ENCODE measurements around the gene ACMSD. TPM values are rescaled to one million over a fixed set of nuclear protein-coding genes. Genes with fewer than 3 reads are reported as not detected.
"Not testable (repeated sequence)": the region's sequence is repeated elsewhere in the genome, so short reads cannot be mapped to it uniquely, and the experiment has no call there.

ACMSD gene
- total RNA-seq, 4 donors from 2014 or later = 0.56 TPM; not detected in 3

DNA sequence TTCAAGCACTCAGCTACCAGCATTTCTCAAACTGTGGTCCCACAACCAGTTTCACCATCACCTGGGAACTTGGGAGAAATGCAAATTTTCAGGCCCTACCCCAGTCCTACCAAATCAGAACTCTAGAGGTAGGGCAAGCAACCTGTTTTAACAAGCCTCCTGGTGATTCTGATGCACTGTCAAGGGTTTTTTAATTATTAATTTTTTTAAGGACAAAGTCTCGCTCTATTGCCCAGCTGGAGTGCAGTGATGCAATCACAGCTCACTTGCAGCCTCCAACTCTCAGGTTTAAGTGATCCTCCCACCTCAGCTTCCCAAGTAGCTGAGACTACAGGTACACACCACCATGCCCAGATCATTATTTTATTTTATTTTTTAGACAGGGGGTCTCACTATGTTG, 7.8 kb downstream of the ACMSD start:
- no peaks in the 10 kb centered on the region for H3K4me1 ChIP-seq
- H3K36me3 ChIP-seq = no peaks in the 10 kb centered on the region
- peaks cover 4% of the 10 kb centered on the region for H3K9me3 ChIP-seq
- no peak overlapping the region for H3K4me3 ChIP-seq
- DNase-seq (ENCODE audit: low spot score in 2 of 2) = no peak
- 78% methylated on average over 1 of the region's 1 CpG for WGBS
- no peak overlapping the region for H3K27ac ChIP-seq
- TF ChIP-seq EP300 (IDR thresholded peaks at IDR 0.05) = no peak
- TF ChIP-seq POLR2AphosphoS5 (IDR thresholded peaks at IDR 0.05) = no peak
- TF ChIP-seq, protein P1, sequence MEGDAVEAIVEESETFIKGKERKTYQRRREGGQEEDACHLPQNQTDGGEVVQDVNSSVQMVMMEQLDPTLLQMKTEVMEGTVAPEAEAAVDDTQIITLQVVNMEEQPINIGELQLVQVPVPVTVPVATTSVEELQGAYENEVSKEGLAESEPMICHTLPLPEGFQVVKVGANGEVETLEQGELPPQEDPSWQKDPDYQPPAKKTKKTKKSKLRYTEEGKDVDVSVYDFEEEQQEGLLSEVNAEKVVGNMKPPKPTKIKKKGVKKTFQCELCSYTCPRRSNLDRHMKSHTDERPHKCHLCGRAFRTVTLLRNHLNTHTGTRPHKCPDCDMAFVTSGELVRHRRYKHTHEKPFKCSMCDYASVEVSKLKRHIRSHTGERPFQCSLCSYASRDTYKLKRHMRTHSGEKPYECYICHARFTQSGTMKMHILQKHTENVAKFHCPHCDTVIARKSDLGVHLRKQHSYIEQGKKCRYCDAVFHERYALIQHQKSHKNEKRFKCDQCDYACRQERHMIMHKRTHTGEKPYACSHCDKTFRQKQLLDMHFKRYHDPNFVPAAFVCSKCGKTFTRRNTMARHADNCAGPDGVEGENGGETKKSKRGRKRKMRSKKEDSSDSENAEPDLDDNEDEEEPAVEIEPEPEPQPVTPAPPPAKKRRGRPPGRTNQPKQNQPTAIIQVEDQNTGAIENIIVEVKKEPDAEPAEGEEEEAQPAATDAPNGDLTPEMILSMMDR (IDR thresholded peaks at IDR 0.05) = no peak
- TF ChIP-seq POLR2A (IDR thresholded peaks at IDR 0.05) = no peak
- no peaks in the 10 kb centered on the region for H3K27me3 ChIP-seq

GRCh38 chr2:134847582-134847981, 9.2 kb downstream of the ACMSD start:
- WGBS = 97% methylated on average over 5 of the region's 5 CpGs
- not testable (repeated sequence) for H3K9me3 ChIP-seq, H3K27me3 ChIP-seq

DNA sequence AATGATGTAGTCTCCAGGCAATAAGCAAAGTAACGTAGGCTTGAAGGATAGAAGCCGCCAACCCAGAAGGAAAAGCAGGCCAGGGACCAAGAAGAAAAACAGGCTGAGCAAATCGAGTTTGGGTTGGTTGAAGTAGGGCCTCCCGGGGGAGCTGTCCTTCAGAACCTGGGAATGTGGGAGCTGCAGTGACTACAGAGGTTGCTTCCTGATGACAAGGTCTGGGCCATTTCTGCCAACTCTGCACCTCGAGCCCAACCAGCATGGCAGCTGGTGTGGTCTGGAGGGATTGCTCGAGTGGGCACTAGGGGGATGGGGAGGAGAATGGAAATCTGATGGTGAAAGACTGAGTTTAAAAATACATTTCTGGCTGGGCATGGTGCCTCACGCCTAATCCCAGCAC, 14.1 kb downstream of the ACMSD start:
- DNase-seq (ENCODE audit: low spot score in 2 of 2) = no peak
- no peak overlapping the region for H3K4me3 ChIP-seq
- TF ChIP-seq POLR2AphosphoS5 (IDR thresholded peaks at IDR 0.05) (no peak), POLR2A (IDR thresholded peaks at IDR 0.05) (no peak), EP300 (IDR thresholded peaks at IDR 0.05) (no peak)
- TF ChIP-seq, protein P1 (IDR thresholded peaks at IDR 0.05) = no peak
- 73% methylated on average over 7 of the region's 7 CpGs for WGBS
- H3K9me3 ChIP-seq = peaks cover 4% of the 10 kb centered on the region
- no peaks in the 10 kb centered on the region for H3K27me3 ChIP-seq
- no peak overlapping the region for H3K27ac ChIP-seq
- H3K4me1 ChIP-seq = no peaks in the 10 kb centered on the region
- no peaks in the 10 kb centered on the region for H3K36me3 ChIP-seq

More at GRCh38 chr2:134847582-134847981, 9.2 kb downstream of the ACMSD start:
- H3K4me1 ChIP-seq; H3K36me3 ChIP-seq; H3K27ac ChIP-seq; DNase-seq (ENCODE audit: low spot score in 2 of 2); H3K4me3 ChIP-seq: not testable (repeated sequence)

GRCh38 chr2:134855709-134856108, 17.3 kb downstream of the ACMSD start:
- no peak for DNase-seq (ENCODE audit: low spot score in 2 of 2)
- Histone ChIP-seq H3K4me1 (no peaks in the 10 kb centered on the region), H3K27ac (no peak overlapping the region), H3K27me3 (no peaks in the 10 kb centered on the region), H3K9me3 (no peaks in the 10 kb centered on the region), H3K4me3 (no peak overlapping the region), H3K36me3 (no peaks in the 10 kb centered on the region)
- TF ChIP-seq EP300 (IDR thresholded peaks at IDR 0.05) = no peak
- no peak for TF ChIP-seq POLR2AphosphoS5 (IDR thresholded peaks at IDR 0.05)
- TF ChIP-seq, protein P1 (IDR thresholded peaks at IDR 0.05) = no peak
- no peak for TF ChIP-seq POLR2A (IDR thresholded peaks at IDR 0.05)

DNA sequence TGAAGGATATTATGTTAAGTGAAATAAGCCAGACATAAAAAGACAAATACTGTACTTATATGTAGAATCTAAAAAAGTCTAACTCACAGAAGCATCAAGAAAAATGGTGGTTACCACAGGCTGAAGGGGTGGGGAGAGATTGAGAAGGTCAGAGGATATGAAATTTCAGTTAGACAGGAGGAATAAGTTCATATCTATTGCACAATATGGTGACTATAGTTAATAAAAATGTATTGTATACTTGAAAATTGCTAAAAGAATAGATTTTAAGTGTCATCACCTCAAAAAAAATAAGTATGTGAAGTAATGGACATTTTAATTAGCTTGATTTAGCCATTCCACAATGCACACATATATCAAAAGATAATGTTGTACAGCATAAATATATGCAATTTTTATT, 19.8 kb downstream of the ACMSD start:
- TF ChIP-seq POLR2AphosphoS5 (IDR thresholded peaks at IDR 0.05) = no peak
- TF ChIP-seq, protein P1 (IDR thresholded peaks at IDR 0.05) = no peak
- no peak for TF ChIP-seq POLR2A (IDR thresholded peaks at IDR 0.05)
- no peak for TF ChIP-seq EP300 (IDR thresholded peaks at IDR 0.05)

DNA sequence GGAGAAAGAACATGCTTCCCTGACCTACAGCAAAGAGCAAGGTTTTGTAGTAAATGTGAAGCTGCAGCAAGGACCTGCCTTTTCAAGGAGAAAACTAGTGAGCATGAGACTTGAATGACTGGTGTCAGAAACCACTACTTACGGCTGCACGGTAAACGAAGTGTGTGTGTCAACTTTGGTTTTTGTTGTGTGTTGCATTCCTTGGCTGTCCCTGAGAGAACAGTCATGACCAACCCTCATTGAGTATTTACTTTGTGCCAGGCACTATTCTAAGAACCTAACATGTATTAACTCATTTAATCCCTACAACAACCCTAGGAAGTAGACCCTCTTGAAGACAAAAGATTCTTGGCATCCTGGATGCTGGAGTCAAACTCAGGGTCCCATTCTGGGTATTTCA, 22.8 kb downstream of the ACMSD start:
- Histone ChIP-seq H3K27ac (no peak overlapping the region), H3K36me3 (no peaks in the 10 kb centered on the region), H3K27me3 (no peaks in the 10 kb centered on the region), H3K4me3 (no peak overlapping the region), H3K4me1 (no peaks in the 10 kb centered on the region), H3K9me3 (no peaks in the 10 kb centered on the region)
- 87% methylated on average over 3 of the region's 3 CpGs for WGBS
- TF ChIP-seq POLR2A (IDR thresholded peaks at IDR 0.05) = no peak
- TF ChIP-seq, protein P1 (IDR thresholded peaks at IDR 0.05) = no peak
- no peak for TF ChIP-seq POLR2AphosphoS5 (IDR thresholded peaks at IDR 0.05)
- no peak for TF ChIP-seq EP300 (IDR thresholded peaks at IDR 0.05)
- DNase-seq (ENCODE audit: low spot score in 2 of 2) = no peak

More for the DNA sequence above, 19.8 kb downstream of the ACMSD start:
- no peak for DNase-seq (ENCODE audit: low spot score in 2 of 2)
- Histone ChIP-seq H3K27me3 (no peaks in the 10 kb centered on the region), H3K9me3 (no peaks in the 10 kb centered on the region), H3K36me3 (no peaks in the 10 kb centered on the region), H3K4me1 (no peaks in the 10 kb centered on the region), H3K4me3 (no peak overlapping the region), H3K27ac (no peak overlapping the region)
